ENCODE results near the gene KIRREL3.

KIRREL3 gene

DNA sequence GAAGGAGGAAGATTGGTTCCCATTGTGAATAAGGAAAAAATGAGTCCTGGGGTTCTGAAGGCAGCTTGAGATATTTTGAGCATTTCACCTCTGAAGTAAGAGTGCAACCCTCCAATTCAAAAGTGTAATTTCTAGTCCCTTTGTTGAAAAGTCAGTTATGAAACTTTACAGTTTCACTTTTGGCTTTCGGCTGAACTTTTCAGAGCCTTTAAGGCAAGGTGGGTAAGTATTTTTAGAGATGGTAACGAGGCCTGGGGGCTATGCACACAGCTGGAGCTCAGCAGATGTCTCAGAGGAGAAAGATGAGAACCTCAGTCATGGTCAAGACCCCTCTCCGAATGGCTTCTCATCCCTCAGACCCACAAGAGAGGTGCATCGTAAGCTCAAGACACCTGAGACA lies 267.6 kb downstream of the KIRREL3 start:
- no peak for DNase-seq

DNA sequence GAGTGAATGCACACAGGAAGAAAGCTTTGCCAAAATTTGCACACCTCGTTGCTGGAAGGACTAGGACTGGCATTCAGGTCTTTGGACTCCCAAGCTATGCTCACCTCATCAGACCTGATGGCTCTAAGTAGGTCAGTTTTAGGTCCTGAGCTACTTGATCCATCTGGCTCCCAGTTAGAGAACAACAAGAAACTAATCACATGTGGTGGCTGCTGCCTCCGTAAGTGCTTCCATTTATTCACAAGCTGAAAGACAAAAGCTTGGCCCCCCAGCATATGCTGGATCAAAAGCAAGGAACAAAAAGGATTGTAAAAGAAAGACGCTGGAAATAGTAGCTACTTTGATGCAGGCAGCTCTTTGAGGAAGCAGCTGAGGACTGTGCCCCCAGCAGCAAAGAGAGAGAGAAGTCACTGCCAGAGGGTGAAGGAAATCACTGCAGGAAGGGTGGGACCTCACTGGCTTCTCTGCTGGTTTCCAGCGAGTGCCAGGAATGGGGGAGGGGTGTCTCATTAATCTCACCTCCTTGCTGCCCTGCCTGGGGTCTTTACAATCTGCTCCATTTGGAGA lies 268.9 kb downstream of the KIRREL3 start:
- no peak for DNase-seq

DNA sequence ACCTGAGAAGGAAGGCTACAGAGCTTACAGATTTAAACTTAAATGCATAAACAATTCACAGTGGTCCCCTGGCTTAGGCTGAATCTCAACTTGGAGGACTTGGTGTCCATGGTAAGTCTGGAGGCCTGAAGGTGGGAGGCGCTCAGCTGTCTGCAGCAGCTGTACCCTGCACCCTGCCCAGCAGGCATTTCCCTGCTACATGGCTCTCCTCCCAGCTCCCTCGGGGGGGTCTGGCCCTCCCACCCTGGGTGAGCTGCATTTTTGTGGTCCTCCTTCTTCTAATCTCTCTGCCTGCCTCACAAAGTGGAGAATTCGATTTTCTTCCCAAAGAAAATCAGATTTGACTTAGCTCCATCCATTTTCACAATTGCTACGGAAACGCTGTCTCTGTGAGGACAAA lies 273.2 kb downstream of the KIRREL3 start:
- no peak for DNase-seq

DNA sequence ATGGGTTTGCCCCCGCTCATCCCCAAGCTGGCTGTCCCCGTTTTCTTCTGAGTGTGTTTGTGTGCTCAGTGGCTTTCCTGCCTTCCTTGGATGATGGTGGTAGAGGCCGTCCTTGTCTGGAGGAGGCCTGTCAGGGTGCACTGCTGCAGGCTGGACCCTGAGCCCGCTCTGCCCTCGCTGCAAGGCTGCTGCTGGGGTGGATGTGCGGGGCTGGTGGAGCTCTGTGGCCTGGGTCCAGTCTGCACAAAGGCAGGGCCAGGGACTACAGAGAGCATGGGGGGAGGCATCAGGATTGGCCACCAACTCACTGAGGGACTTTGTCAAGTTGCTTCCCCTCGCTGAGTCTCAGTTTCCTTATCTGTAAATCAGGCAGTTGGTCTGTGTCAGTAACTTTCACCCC lies 275.0 kb downstream of the KIRREL3 start:
- no peak for DNase-seq

DNA sequence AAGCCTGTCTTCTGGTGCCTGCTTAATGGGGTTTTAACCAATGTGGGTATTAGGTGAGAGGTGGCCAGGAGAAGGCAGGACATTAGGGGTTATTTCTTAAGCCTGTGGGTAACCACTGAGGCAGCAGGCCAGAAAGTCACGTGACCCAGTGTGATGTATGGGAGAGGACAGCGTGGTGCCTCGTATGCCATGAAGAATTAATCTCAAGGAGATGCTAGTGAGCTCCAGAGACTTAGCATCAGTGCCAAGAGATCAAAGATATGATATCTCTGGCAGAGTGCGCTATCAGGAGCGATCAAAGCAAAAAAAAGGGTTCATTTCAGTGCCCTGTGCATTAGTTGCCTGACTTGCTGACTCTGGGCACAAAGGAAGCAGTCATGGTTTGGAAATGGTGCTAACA lies 275.5 kb downstream of the KIRREL3 start:
- no peak for DNase-seq

DNA sequence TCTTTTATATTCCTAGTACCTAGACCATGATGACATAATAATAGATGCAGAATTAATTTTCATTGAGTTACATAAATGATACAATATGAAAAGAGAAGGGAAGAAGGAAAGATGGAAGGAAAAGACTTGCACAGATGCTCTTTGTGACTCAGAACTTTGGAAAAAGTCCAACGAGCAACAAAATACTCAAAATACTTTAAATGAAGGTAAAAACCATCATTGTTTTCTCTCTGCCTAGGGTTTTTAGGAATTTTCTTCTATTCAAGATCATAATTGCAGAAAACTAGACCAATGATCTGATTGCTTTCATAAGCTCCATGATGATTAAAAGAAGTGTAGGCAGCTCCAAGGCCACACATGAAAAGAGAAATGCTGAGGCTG lies 276.9 kb downstream of the KIRREL3 start:
- DNase-seq, result no peak

DNA sequence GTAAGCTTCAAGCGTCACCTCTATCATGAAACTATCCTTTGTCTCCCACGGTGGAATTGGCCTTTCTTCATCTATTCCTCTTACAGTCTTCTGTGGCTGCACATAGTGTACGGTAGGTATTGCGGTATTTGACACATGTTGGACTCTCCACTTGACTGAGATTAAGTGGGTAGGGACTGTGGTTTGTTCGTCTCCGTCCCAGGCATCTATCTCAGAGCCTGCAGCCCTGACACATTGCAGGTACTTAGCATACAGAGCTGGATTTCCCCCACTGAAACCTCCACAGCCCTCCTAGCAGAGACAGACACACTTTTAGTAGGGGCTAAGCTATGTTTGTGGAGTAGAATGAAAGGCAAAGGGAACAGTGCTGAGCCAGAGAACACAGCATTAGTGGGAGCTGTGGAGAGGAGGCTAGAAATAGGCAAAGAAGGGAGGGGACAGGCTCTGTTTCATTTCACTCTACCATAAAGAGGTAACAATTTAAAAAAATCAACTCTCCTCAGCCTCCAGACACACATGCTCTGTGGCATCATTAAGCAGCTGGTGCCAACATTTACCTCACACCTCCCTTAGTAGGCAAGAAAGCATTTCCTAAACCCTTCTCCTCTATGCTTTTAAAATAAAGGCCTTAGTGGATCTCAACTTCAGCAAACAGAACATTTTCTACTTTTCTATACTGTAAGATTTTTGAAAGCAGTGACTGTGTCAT lies 277.5 kb downstream of the KIRREL3 start:
- no peak for DNase-seq

DNA sequence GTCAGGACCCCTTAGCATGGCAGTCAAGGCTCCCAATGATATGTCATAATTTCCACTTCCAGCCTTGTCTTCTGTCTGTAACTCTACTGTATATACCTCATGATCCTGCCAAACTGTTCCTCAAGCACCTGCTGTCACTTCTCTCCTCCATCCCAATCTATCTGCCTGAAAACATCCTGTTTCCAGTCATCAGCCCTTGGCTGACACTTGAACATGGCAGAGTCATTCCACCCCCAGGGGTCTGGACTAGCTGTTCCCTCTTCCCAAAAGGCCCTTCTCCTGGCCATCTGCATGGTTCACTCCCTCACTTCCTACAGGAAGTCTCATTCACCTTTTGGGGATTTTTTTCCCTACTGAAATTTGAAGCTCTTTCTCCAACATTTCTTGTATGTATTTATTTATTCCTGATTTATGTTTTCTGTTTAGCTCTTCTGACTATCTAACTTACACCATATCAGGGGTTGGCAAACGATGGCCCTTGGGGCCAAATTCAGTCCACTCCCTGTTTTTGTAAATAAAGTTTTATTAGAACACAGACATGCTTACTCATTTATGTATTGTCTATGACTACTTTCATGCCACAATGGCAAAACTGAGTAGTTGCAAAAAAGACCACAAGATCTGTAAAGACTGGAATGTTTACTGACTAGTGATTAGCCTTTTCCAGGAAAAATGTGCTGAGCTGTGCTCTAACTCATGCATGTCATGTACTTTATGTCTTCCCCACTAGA lies 278.4 kb downstream of the KIRREL3 start:
- peak; percentile 3 for DNase-seq

DNA sequence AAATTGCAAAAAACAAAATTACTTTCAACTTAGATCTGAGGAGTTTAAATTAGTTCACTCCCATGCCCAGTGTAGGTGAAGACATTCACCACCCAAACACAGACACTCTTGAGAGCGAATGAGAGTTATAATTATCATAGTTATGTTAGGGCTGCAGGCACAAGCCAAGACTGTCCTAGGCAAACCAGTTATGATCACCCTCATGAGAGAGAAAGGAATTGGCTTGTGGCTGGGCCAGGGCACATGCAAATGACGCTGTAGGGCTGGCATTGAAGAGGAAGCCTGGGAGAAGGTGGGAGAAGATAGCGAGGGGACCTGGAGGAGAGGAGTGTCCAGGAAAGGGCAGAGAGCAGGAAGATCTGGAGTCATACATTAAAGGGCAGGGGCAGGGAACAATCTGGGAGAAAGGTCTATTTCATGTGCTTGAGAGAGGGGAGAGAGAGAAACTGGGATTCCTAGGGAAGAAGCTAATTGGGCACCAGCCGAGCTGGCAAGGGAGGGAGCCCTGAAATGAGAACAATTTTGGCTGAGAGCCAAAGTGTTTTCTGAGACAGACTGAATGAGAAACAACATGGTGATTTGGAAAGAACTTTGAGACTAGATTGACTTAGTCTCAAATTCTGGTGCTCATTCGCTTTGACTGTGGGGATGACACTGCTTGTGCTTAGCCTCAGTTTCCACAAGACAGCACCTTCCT lies 279.9 kb downstream of the KIRREL3 start:
- no peak for DNase-seq

DNA sequence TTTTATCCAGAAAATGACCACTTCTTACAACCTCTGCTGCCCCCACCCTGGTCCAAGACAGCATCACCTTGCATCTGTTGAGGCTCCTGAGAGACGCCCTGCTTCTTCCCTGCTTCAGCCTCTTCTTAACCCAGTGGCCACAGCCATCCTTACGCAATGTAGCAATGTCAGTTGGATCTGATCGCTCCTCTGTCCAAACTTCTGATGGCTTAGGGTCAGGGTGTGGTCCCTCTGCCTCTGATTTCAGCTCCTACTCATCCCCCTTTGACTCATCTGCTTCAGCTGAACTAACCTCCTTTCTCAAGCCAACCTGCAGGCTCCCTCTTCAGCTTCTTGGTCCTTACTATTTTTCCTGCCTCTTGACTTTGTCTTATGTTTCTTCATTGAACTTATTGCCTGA lies 280.8 kb downstream of the KIRREL3 start:
- no peak for DNase-seq

DNA sequence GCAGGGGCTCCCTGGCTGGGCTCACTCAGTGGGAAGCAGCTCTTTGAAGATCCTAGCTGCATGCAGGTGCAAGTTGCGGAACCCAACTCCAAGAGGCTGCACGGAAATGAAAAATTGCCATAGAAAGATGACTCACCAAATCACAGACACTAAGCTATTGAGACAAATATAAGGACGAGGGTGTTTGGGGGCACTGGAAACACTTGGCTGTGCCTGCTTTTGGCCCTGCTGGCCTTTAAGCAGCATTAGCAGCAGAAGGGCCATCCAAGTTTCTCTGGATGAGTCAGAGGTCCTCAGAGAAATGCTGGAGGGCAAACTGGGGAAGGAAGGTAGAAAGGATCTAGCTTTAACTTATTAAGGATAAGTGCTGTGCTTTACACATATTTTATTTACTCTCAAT lies 282.3 kb downstream of the KIRREL3 start:
- DNase-seq, result no peak

DNA sequence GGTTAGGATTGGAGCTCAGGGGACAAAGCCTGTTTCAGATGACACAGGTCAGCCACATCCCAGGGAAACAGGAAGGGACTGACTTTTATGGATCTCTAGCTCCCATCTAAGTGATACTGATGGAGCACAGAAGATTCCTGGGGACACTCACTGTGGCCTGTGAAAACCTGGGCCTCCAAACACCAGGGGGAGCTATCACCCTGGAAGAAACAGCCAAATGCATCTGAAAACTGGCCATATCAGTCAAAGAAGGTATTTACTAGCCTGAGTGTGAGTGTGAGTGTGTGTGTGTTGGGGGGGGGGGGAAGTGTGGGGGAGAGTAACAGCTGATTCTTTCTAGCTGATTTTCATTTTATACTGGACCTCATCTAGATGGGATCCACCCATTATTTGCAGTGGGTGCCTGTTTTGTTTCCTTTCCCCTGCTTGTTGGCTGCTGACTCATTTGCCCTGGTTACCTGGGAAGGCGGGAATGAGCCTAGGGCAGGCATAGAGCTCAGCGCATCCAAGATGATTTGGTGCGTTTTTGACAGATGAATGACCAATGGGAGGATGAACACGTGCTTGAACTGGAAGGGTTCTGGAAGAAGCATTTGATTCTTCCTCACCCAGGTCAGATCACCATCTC lies 284.0 kb downstream of the KIRREL3 start:
- DNase-seq, result peak; percentile 59

DNA sequence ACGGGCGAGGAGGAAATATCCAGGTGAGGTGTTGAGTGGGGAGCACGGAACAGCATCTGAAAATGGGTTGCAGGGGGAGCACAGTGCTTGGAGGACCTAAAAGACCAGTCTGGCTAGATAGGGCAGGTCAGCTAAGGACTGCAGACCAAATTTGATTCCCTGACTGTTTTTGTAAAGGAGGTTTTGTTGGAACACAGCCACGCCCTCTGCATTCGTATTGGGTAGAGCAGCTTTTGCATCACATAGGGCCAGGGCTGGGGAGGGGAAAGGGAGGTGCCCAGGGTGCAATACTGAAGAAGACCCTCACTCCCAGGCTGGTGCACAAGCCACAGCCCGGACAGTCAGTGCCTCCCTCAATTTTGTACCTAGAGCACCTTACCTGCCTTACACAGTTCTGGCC lies 286.8 kb downstream of the KIRREL3 start:
- no peak for DNase-seq

DNA sequence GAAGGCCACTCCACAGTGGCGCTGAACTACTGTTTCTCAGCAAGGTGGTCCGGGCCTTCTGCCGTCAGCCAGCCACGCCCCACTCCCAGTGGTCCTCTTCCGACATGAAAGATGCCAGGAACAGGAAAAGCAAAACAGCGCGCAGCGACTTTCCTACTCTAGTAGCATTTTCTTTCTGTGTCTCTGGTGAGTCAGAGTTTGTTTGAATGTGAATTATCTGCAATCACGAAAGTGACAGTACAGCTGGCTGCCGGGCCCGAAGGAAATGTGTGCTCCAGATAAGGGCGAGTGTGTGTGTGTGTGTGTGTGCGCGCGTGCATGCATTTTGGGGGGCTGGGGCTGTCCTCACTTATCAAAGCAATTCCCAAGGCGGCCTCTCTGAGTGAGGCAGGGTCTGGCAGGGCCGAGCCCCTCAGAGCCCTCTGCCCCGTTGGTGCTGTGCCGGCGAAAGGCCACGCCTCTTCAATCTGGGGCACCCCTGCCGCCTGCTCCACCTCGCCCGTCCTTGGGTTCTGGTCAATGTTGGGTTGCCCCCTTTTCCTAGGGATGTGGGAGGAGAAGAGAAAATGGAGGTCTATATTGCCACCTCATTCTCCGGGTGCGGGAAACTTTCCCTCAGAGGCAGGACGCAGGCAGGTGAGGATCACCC lies 288.5 kb downstream of the KIRREL3 start:
- no peak for DNase-seq

DNA sequence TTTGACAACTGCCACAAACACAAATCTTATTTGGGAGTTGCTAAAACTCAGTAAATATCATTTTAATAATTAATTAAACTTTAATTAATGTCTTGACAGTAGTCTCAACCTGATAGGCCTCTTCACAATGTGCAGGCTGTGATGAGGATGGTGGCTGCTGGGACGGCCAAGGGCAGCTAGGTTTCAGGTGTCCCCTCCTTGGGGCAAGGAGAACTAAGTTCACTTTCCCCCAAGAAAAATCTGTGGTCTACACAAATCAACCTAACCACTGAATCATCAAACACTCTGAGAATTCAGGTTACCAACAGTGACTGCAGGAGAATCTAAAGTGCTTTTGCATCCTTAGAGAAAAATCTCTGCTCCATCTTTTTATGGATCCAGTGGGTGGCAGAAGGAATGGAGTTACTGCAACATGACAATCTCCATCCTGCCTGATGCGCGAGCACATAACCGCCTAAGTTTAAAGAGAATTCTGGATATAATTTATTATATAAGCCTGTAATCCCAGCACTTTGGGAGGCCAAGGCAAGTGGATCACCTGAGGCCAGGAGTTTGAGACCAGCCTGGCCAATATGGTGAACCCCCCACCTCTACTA lies 289.7 kb downstream of the KIRREL3 start:
- no peak for DNase-seq

DNA sequence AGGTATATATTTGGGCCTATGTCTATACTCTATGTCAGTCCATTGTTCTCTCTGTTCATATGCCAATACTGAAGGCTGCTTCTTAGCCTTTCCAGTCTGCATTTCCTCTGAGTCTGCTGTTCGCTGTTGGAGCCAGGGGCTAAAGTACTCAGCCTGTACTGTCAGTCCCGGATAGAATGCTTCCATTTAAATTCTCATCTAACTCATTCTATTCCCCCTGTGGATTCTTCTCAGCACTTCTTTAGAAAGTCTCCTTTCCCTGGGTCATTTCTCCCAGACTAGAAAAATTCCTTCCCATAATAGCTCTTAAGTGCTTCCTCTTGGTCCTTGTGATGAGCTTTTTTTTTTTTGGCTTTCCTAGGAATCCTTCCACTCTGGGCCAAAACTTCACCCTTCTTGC lies 293.1 kb downstream of the KIRREL3 start:
- no peak for DNase-seq

DNA sequence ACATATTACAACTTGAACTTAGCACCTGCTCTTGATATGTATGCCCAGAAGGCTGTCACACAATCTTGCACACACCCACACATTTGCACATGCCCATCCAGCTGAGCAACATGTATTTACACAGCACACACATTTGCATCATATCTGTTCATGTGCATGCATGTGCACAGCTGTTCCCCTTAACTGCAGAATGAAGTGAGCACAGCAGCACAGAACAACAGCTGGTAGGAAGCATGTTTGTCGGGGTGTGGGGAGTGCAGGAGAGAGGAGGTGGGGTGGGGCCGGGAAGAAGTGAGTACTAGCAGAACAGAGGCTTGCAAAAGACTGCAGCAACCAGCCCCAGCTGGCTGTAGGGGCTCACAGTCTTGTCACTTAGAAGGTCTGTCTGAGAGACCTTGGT lies 296.5 kb downstream of the KIRREL3 start:
- no peak for DNase-seq

DNA sequence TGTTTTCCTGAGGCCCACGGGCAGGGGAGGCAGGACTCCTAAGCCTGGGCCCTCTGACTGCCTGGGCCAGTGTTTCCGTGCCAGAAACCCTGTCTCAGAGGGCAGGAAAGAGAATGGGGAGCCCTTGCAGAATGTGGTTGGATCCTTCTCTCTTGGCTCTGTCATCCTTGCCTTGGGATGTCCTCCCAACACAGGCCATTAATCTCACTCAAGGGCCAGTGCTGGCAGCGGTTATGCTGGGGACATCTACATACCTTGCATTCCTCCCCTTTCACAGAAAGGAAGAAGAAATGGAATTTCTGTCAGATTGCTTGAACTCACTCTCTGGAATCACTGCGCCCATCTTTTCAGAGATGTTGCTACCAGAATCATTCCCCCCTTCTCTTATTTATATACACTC lies 296.9 kb downstream of the KIRREL3 start:
- no peak for DNase-seq

DNA sequence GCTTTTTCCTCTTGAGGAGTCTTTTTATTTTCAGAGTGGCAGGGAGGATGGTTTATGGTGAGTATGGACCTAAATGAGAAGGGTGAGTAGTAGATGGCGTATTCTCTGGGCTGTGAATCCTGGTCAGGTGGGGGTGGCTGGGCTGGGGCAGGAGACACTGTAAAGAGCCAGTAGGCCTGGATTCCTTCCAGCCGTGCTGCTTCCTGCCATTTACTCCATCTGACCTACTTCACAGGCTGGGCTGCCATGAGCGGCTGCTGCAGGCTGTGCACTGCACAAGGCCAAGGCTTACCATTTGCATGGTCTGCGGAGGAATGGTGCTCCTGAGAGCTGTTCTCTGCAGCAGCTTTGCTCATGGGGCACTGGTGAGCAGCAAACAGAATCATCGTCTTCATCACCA lies 297.6 kb downstream of the KIRREL3 start:
- no peak for DNase-seq

DNA sequence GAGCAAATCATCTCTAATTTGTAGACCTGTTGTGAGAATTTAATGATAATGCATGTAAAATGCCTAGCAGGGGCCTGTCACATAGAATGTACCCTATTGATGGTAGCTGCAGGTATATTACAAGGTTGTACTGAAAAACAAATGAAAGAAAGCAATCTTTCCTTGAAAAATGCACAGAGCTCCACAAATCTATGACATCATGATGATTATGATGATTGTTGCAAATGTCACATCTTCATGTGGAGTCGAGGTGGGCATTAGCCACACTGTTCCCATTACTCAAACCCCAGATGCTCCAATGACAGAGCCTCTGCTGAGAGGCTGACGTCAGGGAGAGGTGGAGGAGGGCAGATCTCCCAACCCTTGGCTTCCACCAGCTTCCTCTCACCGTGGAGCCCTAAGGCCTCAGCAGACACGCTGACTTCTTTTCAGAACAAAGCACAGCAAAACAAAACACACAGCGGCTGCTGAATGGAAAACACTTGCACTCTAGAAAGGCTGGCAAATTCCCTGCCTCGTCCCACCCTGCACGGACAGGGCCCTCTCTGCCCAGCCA lies 298.3 kb downstream of the KIRREL3 start:
- DNase-seq, result no peak

DNA sequence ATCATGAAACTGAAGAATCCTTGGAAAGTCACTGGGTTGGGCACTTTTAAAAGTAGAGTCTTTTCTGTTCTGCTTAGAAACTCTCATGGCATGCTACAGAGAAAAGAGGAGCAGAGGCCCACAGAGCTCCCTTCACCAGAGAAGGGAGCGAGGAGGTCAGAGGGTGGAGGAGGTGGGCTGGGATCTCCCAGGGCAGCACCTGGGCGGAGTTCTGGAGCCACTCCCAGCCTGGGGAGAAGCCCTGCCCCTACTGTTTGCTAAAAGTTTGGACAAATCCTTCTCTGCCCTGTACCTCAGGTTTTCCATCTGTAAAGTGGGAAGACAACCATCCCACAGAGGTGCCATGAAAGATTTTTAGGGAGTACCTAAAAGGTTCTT lies 299.1 kb downstream of the KIRREL3 start:
- DNase-seq, result no peak

All from activated CD4-positive, alpha-beta T cell treated with anti-CD3 and anti-CD28 coated beads, Interleukin-2, Interleukin-6, amounts not matched to agents 100 ng/mL and 50 ng/mL, durations not matched to agents 16 hours and 8 hours (primary cell).